Parathyroid adenoma (tissue), 2 donors: ENCODE data around the gene FAM53B.

ENCODE experiments used
- H2AFZ ChIP-seq: fragments of 300-600 bp; sonication (generic); one replicate; pipeline ENCODE4 v1.7.0; 2017; ENCODE audit warnings: antibody characterized with exemption, mild to moderate bottlenecking
- H3K27ac ChIP-seq: fragments of 300-600 bp; sonication (generic); one replicate; pipeline ENCODE4 v1.7.0; 2017
- H3K27me3 ChIP-seq: fragments of 300-600 bp; sonication (generic); one replicate; pipeline ENCODE4 v1.7.0; 2017; ENCODE audit warnings: low read length; ENCODE audit not compliant: control insufficient read depth, insufficient read depth
- H3K36me3 ChIP-seq: fragments of 300-600 bp; sonication (generic); one replicate; pipeline ENCODE4 v1.7.0; 2017; ENCODE audit warnings: low read length; ENCODE audit not compliant: control insufficient read depth, insufficient read depth
- H3K4me1 ChIP-seq: fragments of 300-600 bp; sonication (generic); one replicate; pipeline ENCODE4 v1.7.0; 2017; ENCODE audit warnings: control low read depth
- H3K4me2 ChIP-seq: fragments of 300-600 bp; sonication (generic); one replicate; pipeline ENCODE4 v1.7.0; 2017; ENCODE audit warnings: low read length
- H3K4me3 ChIP-seq: fragments of 300-600 bp; sonication (generic); one replicate; pipeline ENCODE4 v1.7.0; 2017; ENCODE audit warnings: low read depth, low read length
- H3K79me2 ChIP-seq: fragments of 300-600 bp; sonication (generic); one replicate; pipeline ENCODE4 v1.7.0; 2017; ENCODE audit warnings: control low read depth
- H3K9ac ChIP-seq: fragments of 300-600 bp; sonication (generic); one replicate; pipeline ENCODE4 v1.7.0; 2017; ENCODE audit warnings: mild to moderate bottlenecking
- H3K9me3 ChIP-seq: fragments of 300-600 bp; sonication (generic); one replicate; pipeline ENCODE4 v1.7.0; 2017; ENCODE audit warnings: low read length; ENCODE audit not compliant: control insufficient read depth
- TF ChIP-seq, protein P1 (sequence below): fragments of 300-600 bp; sonication (generic); IDR thresholded peaks from one replicate; pipeline ENCODE4 v1.7.0; 2017; ENCODE audit warnings: antibody characterized with exemption, mild to moderate bottlenecking
- donor health status: primary hyperparathyroidism.

The FAM53B gene

DNA sequence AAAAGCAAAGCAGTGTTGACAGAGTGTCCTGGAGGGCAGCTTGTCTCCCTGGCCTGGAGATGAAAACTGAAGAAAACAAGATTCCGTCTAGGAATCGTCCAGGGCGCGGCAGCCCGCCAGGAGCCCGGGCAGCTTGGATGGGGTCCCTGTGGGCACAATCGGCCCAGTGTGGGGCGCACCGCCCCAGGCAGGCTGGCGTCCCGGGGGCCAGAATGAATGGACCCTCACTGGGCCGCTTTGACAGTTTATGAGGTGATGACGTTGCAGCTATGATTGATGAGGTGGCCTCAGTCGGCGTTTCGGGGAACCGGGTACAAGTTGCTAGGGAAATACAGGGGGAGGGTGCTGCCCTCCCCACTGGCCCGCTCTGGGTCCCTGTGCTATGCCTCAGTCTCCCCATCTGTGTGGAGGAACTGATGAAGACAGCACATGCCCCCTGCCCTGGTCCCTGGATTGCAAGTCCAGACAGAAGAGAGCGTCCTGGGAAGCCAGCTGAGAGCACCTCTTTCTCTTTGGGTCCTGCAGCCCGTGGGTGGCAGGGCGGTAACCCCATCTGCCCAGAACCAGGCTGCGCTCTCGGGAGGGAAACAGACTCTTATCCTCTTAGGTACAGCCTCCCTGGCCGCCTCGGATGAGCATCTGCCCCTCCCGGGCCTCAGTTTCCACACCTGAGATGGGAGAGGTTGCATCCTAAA, 151.3 kb downstream of the FAM53B start:
- Histone ChIP-seq H2AFZ (no peak overlapping the region), H3K27ac (no peak overlapping the region), H3K36me3 (no peaks in the 10 kb centered on the region), H3K4me2 (no peak overlapping the region), H3K9me3 (no peaks in the 10 kb centered on the region), H3K4me3 (no peak overlapping the region), H3K79me2 (no peaks in the 10 kb centered on the region), H3K9ac (no peak overlapping the region), H3K4me1 (peaks cover 12% of the 10 kb centered on the region), H3K27me3 (no peaks in the 10 kb centered on the region)
- TF ChIP-seq, protein P1, sequence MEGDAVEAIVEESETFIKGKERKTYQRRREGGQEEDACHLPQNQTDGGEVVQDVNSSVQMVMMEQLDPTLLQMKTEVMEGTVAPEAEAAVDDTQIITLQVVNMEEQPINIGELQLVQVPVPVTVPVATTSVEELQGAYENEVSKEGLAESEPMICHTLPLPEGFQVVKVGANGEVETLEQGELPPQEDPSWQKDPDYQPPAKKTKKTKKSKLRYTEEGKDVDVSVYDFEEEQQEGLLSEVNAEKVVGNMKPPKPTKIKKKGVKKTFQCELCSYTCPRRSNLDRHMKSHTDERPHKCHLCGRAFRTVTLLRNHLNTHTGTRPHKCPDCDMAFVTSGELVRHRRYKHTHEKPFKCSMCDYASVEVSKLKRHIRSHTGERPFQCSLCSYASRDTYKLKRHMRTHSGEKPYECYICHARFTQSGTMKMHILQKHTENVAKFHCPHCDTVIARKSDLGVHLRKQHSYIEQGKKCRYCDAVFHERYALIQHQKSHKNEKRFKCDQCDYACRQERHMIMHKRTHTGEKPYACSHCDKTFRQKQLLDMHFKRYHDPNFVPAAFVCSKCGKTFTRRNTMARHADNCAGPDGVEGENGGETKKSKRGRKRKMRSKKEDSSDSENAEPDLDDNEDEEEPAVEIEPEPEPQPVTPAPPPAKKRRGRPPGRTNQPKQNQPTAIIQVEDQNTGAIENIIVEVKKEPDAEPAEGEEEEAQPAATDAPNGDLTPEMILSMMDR, result no peak

DNA sequence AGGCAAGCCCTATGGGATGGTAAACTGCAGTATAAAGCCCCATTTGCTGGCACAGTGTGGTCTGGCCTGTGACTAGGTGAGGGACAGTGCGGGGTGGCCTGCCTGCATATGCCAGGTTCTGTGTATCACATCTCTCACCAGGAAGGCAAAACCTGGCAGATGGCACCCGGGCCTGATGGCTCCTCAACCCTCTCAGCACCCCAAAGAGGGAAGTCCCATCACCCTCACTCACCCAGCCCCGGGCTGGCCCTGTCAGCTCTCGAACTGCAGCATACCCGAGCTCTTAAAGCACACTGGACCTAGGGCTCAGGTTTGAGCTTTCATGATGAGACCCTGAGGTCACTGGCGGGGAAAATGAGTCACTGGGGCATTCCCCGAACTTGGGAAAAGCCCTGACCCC, 152.1 kb downstream of the FAM53B start:
- Histone ChIP-seq H2AFZ (no peak overlapping the region), H3K4me1 (peaks cover 12% of the 10 kb centered on the region), H3K4me3 (no peak overlapping the region), H3K79me2 (no peaks in the 10 kb centered on the region), H3K27ac (no peak overlapping the region), H3K36me3 (no peaks in the 10 kb centered on the region), H3K27me3 (no peaks in the 10 kb centered on the region), H3K9ac (no peak overlapping the region), H3K9me3 (no peaks in the 10 kb centered on the region), H3K4me2 (no peak overlapping the region)
- TF ChIP-seq, protein P1, result no peak

DNA sequence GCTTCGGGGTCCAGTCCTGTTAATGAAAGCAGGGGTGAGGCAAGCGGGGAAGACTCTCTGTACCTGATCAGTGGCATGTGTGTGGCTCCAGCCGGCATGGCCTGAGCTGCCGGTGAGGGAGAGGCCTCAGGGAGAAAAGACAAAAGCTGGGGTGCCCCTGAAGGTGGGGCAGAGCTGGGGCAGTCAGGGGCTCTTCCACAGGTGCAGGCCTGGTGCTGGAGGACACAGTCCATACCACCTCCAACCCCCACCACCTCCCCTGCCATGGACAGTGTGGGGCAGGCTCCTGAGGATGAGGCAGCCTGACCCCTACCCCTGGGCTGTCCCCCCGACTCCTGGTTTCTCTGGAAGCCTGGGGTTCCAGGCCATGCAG, 153.1 kb downstream of the FAM53B start:
- Histone ChIP-seq H2AFZ (no peak overlapping the region), H3K9me3 (no peaks in the 10 kb centered on the region), H3K36me3 (no peaks in the 10 kb centered on the region), H3K4me3 (no peak overlapping the region), H3K9ac (no peak overlapping the region), H3K27ac (no peak overlapping the region), H3K4me1 (peaks cover 12% of the 10 kb centered on the region), H3K27me3 (no peaks in the 10 kb centered on the region), H3K79me2 (no peaks in the 10 kb centered on the region), H3K4me2 (no peak overlapping the region)
- TF ChIP-seq, protein P1, result no peak

DNA sequence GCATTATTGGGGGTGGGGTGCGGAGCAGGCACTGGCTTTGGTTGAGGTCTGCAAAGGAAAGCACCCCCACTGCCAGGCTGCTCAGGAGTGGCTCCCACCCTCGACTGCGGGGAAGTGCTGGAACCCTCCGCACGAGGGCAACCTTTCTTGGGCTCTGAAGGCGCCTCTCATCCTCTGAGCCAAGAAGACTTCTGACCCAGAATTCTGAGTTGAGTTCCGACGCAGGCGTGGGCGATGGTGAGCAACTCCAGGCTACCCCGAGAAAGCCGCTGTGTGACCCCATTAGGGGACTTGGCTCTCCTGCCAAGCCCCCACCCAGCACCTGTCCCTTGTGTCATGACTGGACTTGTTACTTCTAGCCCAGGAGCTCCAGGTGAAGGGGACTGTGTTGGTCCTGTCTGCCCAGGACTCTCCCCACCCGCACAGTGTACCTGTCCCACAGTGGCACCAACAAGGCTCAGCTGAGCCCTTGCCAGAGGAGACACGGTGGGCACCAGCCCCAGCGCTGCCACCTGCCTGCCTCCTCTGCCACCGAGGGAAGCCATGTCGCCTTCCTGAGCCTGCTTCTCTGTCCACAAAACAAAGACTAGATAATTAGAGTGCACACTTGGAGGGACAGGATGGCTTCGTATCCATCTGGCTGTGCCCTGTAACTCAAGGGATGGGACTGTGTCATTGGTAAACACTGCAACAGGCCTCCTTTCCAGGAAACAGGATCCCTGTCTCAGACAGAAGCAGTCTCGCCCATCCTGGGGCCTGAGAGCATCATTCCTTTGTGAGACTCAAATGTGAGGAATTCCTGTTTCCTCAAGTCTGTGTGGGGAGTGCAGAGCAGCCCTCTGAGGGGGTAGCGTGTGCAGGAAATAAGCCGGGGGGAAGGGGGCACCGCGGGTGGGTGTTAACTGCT, 153.7 kb downstream of the FAM53B start:
- H3K79me2 ChIP-seq, result no peaks in the 10 kb centered on the region
- no peak overlapping the region for H3K9ac ChIP-seq
- no peak overlapping the region for H3K4me3 ChIP-seq
- H3K4me1 ChIP-seq, result peaks cover 12% of the 10 kb centered on the region
- no peak overlapping the region for H3K27ac ChIP-seq
- H3K4me2 ChIP-seq, result no peak overlapping the region
- H3K36me3 ChIP-seq, result no peaks in the 10 kb centered on the region
- no peaks in the 10 kb centered on the region for H3K27me3 ChIP-seq
- H2AFZ ChIP-seq, result no peak overlapping the region
- H3K9me3 ChIP-seq, result no peaks in the 10 kb centered on the region
- TF ChIP-seq, protein P1, result no peak
